IPS-18c (cell line): ENCODE data around the gene RNU6-1.

Experiments used
- H3K4me3 ChIP-seq: 2 replicates; pipeline ENCODE4 v1.7.0; 2013; ENCODE audit warnings: low read depth, mild to moderate bottlenecking, low read length, moderate library complexity; ENCODE audit not compliant: insufficient read depth
- H3K9me3 ChIP-seq: one replicate; pipeline ENCODE4 v1.6.1; 2013; ENCODE audit warnings: mild to moderate bottlenecking, low read length, moderate library complexity; ENCODE audit not compliant: control insufficient read depth, insufficient read depth

Gene RNU6-1

DNA sequence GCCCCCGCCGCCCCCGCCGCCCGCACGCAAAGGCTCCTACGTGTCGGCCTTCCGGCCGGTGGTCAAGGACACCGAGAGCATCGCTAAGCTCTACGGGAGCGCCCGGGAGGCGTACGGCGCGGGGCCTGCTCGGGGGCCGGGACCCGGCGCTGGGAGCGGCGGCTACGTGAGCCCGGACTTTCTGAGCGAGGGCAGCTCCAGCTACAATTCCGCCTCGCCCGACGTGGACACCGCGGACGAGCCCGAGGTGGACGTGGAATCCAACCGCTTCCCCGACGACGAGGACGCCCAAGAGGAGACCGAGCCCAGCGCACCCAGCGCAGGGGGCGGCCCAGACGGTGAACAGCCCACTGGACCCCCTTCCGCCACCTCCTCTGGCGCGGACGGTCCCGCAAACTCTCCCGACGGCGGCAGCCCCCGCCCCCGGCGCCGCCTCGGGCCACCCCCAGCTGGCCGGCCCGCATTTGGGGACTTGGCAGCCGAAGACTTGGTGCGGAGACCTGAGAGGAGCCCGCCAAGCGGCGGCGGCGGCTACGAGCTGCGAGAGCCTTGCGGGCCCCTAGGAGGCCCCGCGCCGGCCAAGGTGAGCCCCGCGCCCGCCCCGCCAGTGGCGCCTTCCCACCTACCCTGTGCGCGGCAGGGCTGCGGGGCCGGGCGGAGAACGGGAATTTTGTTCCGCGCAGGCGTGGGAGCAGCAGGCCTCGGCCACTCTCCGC, 12.1 kb downstream of the RNU6-1 start:
- Histone ChIP-seq H3K4me3 (peak overlapping the region; percentile 20; the same call in 1 of the 2 replicates), H3K9me3 (peaks cover 4% of the 10 kb centered on the region)

- Histone ChIP-seq H3K4me3 (no peak overlapping the region), H3K9me3 (peaks cover 4% of the 10 kb centered on the region)
Observed at GRCh38 chr15:67826717-67827561, 12.9 kb downstream of the RNU6-1 start.

DNA sequence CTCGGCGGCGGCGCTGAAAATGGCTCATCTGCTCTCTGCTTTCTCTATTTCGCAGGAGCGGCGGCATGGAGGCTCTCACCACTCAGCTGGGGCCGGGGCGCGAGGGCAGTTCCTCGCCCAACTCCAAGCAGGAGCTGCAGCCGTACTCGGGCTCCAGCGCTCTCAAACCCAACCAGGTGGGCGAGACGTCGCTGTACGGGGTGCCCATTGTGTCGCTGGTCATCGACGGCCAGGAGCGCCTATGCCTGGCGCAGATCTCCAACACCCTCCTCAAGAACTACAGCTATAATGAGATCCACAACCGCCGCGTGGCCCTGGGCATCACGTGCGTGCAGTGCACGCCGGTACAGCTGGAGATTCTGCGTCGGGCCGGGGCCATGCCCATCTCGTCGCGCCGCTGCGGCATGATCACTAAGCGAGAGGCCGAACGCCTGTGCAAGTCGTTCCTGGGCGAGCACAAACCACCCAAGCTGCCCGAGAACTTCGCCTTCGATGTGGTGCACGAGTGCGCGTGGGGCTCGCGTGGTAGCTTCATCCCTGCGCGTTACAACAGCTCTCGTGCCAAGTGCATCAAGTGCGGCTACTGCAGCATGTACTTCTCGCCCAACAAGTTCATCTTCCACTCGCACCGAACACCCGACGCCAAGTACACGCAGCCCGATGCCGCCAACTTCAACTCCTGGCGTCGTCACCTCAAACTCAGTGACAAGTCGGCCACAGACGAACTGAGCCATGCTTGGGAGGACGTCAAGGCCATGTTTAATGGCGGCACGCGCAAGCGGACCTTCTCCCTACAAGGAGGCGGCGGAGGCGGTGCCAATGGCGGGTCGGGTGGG, 13.7 kb downstream of the RNU6-1 start:
- Histone ChIP-seq H3K9me3 (peaks cover 7% of the 10 kb centered on the region), H3K4me3 (peak overlapping the region; percentile 24; the same call in 1 of the 2 replicates)

DNA sequence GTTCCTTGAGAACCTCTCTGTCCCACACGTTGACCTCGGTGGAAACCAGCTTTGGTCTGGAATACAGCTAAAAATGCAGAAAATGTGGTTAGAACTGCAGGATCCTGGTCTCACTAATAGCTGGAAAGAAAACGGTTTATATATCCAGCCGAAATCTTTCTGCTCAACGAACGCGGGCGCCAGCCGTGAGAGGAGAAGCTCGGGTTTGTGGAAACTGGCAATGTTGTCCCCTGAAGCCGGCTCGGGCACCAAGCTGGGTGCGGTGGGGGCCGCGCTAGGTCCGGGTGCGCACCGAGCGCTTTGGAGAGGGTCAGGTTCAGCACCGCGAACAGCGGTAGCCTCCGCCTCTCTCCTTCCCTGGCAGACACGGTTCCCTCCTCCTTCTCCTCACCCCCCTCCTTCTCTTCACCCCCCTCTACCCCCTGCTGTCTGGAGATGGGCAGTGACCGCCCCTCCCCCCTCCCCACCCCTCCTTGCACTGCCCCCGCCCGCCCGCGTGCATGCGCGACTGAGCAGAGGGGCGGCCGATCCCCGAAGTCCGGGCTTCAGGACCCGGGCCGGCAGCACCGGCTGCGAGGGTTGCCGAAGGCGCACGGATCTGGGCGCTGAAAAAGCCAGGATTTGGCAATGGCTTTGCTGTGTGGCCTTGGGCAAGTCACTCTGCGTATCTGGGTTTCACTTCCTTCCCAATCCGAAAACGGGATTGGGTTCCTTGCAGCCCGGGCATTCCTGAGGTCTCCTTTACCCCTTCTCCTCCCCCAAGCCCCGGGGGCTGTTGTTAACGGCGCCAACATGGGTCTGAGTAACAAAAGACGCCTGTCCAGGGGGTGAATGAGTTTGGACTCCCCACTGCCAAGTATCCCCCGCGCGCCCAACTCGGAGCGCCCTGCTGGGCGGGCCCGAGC, 14.6 kb downstream of the RNU6-1 start, which contains the start of gene SKOR1:
SKOR1 (plus strand) TSS at position 534 of the 905 bp plus-strand sequence; CDS start at position 628, 94 bp downstream.
- Histone ChIP-seq H3K4me3 (peak within 1 kb of the TSS; percentile 24; the same call in 1 of the 2 replicates), H3K9me3 (peaks cover 7% of the 10 kb centered on the region)

DNA sequence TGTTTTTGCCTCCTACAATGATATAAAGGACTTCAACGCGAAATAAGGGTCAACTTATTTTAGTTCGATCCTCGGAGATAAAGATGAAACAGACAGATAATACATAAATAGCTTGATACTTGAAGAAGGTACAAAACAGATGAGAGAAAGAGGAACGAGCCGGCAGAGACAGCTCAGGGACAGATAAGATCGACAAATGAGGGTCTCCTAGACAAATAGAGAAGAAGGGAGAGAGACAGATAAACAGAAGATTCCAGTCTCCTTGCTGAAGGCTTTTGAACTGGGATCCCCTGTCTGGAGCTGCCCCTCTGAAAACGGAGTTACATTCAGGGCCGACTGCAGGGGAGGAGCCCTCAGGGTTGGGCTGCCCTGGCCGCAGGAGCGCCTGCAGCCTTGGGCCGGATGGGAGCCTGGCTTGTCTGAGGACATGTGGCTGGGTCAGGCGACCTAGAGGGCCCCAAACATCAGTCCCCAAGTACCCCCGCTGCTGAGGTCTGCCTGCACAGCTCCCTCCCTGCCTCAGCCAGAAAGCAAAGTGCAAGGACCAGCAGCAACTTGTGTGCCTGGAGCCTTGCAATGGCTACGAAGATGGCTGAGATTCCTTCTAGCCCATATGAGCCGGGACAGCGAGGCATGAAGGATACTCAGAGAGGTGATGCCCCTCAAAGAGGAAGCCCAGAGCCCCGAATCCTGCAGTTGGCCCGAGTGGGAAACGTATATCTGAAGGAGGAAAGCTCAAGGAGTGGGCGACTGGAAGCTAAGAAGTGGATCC, 15.5 kb downstream of the RNU6-1 start:
- H3K4me3 ChIP-seq: no peak overlapping the region
- peaks cover 7% of the 10 kb centered on the region for H3K9me3 ChIP-seq

DNA sequence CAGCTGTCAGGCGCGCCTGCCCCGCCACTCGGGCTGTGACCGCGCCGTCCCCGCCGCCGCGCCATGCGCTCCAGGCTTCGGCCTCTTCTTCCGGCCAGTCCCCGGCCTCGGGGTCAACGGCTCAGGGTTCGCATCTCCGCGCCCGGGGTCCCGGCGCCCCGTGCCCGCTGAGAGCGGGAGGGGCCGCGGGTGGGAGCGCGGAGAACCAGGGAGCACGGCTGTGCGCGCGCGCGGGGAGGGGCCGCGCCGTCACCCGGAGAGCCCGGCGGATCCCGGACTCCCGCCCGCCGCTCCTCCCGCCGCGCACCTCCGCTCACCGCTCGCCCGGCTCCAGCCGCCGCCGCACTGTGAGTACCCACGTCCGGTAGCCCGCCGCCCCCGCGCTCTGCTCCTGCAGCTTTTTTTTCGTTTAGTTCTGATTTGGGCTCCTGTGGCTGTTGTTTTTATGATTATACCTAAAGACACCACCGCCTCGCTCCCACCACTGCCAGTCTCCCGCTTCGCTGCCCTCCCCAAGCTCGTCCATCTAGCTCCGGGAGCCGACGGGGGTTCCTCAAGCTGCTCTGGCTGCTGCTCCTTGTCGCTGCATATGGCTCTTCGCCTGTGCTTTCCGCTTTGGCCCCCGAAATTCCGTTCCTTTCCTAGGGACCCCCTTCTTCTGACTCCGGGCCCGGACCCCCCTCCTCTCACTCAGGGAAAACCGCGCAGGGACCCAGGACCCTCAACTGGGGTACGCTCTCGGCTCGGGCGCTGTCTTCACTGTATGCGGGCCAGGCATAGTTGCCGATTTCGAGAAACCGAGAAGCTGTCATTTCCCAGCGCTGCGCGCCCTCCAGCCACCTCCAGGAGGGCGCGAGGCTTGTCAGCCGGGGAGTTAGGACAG, 16.3 kb downstream of the RNU6-1 start:
- Histone ChIP-seq H3K9me3 (peaks cover 5% of the 10 kb centered on the region), H3K4me3 (no peak overlapping the region)

- Histone ChIP-seq H3K4me3 (no peak overlapping the region), H3K9me3 (peaks cover 5% of the 10 kb centered on the region)
Observed at GRCh38 chr15:67822537-67823313, 17.1 kb downstream of the RNU6-1 start.

GRCh38 chr15:67821784-67822440, 17.9 kb downstream of the RNU6-1 start:
- Histone ChIP-seq H3K4me3 (no peak overlapping the region; the same call in 1 of the 2 replicates), H3K9me3 (peaks cover 5% of the 10 kb centered on the region)

DNA sequence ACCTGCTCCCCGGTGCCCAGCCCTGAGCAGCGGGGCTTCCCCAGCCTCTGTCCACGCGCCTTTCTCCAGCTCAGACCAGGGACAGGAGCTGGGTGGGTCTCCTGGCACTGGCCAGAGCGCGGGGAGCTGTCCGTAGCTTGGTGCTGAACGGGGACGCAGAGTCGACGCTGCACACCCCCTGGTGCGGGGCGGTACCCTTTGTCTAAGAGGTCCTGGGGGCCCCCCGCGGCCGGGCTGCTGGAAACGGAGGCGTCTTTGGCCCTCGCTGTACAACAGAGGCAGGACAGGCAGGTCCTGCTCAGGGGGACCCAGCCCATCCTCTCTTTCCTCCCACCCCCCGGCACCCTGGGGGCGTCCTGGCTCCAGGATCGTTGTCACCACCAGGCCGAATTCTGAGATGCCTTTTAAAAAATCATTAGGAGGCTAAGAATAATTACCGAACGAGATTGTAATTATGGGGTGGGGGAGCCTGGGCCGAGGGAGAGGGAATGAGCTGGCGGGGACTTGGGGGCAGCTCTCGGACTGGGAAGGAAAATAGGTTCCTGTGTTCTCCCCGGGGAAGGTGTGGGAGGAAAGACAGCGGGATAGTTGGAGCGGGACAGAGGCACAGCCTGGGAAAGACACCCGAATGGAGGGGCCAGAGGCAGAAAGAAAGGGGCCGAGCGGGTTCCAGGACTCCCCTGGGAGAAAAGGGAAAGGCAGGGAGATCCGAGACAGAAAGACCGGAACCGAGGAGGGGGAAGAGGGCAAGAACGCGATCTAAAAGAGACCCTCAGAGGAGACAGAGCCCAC, 18.7 kb downstream of the RNU6-1 start:
- peaks cover 3% of the 10 kb centered on the region for H3K9me3 ChIP-seq
- H3K4me3 ChIP-seq: no peak overlapping the region; the same call in 1 of the 2 replicates

DNA sequence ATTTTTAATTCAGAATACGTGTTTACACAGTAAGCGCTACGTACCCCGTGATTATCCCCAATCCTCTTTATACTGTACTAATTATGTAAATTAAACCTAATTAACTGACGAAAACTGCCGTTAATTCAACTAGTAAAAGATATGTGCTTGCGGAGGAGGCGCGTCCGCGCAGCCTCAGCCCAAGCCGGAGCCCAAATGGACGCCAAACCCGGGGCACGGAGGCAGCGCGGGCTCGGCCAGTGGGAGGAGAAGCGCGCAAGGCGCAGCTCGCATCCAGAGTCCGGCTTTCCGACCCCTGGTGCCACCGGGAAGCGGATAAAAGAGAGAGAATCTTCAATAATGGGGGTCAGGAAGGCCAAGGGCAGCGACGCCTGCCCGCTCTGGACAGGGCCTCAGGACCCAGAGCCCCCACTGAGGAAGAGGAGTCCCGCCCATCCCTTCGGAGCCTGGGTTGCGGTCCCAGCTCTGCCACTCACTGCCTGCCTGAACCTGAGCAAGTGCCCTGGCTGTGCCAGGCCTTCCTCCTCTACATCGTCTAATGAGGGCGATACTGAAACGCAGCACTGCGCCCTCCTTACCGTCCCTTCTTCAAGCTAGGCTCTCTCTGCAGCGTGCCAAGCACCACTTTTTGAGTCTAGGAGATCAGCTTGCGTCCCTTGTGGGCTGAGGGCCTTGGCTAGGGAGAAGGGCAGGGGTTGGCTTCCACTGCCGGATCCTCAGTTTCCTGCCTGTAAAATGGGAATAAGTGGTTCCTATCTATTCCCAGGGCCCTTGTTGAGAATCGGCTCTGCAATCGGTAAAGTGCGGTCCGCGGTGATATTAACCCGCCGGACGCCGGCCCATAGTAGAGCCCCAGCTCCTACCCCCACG, 19.5 kb downstream of the RNU6-1 start:
- H3K9me3 ChIP-seq: peaks cover 3% of the 10 kb centered on the region
- H3K4me3 ChIP-seq: peak overlapping the region; percentile 20

DNA sequence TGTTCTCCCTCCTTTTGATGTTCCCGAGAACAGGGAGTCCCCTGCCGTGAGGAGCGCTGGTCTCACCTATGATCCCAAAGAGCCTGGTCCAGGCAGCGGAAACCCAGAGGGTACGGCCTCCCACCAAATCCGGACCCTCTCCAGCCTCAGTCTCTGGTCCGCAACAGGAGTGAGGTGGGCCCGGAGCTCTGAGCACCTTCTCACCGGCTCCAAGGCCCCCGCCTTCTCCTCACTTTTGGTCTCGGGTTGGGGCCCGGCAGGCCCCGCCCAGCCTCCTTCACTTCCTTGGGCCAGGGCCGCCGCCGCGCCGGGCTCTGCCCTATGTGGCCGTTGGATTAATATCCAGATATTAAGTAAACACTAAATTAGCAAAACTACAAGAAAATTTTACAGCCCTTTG, 20.2 kb downstream of the RNU6-1 start:
- Histone ChIP-seq H3K4me3 (peak overlapping the region; percentile 20; the same call in 1 of the 2 replicates), H3K9me3 (peaks cover 3% of the 10 kb centered on the region)

DNA sequence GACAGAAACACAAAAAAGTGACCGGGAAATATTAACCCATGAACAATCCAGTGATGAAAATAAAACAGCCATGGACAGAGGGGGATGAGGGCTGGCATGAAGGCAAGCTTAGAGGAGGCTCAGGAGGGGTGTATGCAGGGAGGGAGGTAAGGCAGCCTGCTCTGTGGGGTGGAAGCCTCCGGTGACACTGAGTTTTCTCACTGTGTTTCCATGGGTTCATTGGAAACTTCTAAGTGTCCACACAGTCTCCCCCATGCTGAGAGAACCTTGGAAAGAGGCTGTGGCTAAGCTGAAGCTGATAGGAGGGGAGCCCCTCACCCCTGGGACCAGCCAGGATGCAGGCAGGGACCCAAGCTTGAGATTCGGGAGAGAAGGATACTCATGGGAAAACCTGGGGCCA, 21.4 kb downstream of the RNU6-1 start:
- Histone ChIP-seq H3K4me3 (no peak overlapping the region), H3K9me3 (peaks cover 3% of the 10 kb centered on the region)
